Loucy (cell line): ENCODE results near the gene SH3RF3.

Experiments
- H2AFZ ChIP-seq: fragments of 200-600 bp; sonication (generic); 2 replicates; pipeline ENCODE4 v1.6.0; 2016; ENCODE audit warnings: antibody characterized with exemption, mild to moderate bottlenecking, low read length, moderate library complexity
- H3F3A ChIP-seq: fragments of 200-600 bp; 2 replicates; pipeline ENCODE4 v1.6.0; 2016; ENCODE audit warnings: antibody characterized with exemption, low read depth, mild to moderate bottlenecking
- H3K27me3 ChIP-seq: fragments of 200-600 bp; sonication (generic); 2 replicates; pipeline ENCODE4 v1.6.1; 2014; ENCODE audit warnings: low read length, mild to moderate bottlenecking; ENCODE audit not compliant: insufficient read depth, poor library complexity, severe bottlenecking
- H3K36me3 ChIP-seq: fragments of 200-600 bp; sonication (generic); 2 replicates; pipeline ENCODE4 v1.6.1; 2016; ENCODE audit warnings: low read length; ENCODE audit not compliant: insufficient read depth
- H3K4me1 ChIP-seq: fragments of 200-600 bp; sonication (generic); 2 replicates; pipeline ENCODE4 v1.5.1; 2014; ENCODE audit warnings: low read length, mild to moderate bottlenecking; ENCODE audit not compliant: insufficient read depth, poor library complexity, severe bottlenecking
- H3K4me2 ChIP-seq: fragments of 200-600 bp; sonication (generic); 2 replicates; pipeline ENCODE4 v1.6.0; 2014; ENCODE audit warnings: antibody characterized with exemption, low read length, low read depth, mild to moderate bottlenecking; ENCODE audit not compliant: poor library complexity, severe bottlenecking
- H3K4me3 ChIP-seq: fragments of 200-600 bp; sonication (generic); 2 replicates; pipeline ENCODE4 v1.5.1; 2014; ENCODE audit warnings: low read length, mild to moderate bottlenecking, mixed read lengths; ENCODE audit not compliant: poor library complexity, severe bottlenecking
- H3K79me2 ChIP-seq: fragments of 200-600 bp; sonication (generic); 2 replicates; pipeline ENCODE4 v1.6.1; 2014; ENCODE audit warnings: low read length; ENCODE audit not compliant: insufficient read depth
- H3K9ac ChIP-seq: fragments of 200-600 bp; sonication (generic); 2 replicates; pipeline ENCODE4 v1.6.0; 2014; ENCODE audit warnings: mild to moderate bottlenecking, low read depth, low read length, moderate library complexity; ENCODE audit not compliant: poor library complexity, severe bottlenecking
- H3K9me2 ChIP-seq: fragments of 200-600 bp; sonication (generic); replicated peaks from 2 replicates; pipeline ENCODE4 v1.6.1; 2016; ENCODE audit warnings: low read depth, low read length, mixed read lengths
- H3K9me3 ChIP-seq: fragments of 200-600 bp; sonication (generic); 2 replicates; pipeline ENCODE4 v1.6.1; 2014; ENCODE audit warnings: mild to moderate bottlenecking, antibody characterized with exemption, low read length, low read depth; ENCODE audit not compliant: insufficient read depth
- H4K20me1 ChIP-seq: fragments of 200-600 bp; sonication (generic); 2 replicates; pipeline ENCODE4 v1.6.0; 2014; ENCODE audit warnings: antibody characterized with exemption, low read length, mild to moderate bottlenecking; ENCODE audit not compliant: insufficient read depth, poor library complexity, severe bottlenecking
- EZH2phosphoT487 ChIP-seq: fragments of 200-600 bp; IDR thresholded peaks from 2 replicates; pipeline ENCODE4 v1.6.1; 2018; ENCODE audit warnings: antibody characterized with exemption, mild to moderate bottlenecking, moderate library complexity, borderline replicate concordance
- TF ChIP-seq, protein P1 (sequence below): fragments of 200-600 bp; sonication (generic); conservative IDR thresholded peaks from 2 replicates; pipeline ENCODE4 v1.5.1; 2014; ENCODE audit warnings: mild to moderate bottlenecking, antibody characterized with exemption, low read length

Gene SH3RF3

DNA sequence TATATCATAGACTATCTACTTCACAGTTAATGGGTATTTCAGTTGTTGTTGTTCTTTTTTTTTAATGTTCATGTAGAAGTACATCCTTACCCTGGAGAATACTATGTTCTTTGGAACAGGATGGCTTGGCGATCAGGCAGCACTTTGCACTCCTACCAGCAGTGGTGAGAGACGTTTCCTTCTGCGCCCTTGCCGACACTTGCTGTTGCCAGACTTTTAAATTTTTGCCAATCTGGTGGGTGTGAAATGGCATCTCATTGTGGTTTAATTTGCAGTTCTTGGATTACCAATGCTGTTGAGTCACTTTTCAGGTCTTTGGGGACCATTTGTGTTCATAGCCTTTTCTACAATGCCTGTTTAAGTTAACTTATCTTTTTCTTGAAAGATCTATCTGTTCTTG lies 197.3 kb downstream of the SH3RF3 start:
- no peak overlapping the region for H3K4me3 ChIP-seq
- no peaks in the 10 kb centered on the region for H3K9me3 ChIP-seq
- TF ChIP-seq, protein P1, sequence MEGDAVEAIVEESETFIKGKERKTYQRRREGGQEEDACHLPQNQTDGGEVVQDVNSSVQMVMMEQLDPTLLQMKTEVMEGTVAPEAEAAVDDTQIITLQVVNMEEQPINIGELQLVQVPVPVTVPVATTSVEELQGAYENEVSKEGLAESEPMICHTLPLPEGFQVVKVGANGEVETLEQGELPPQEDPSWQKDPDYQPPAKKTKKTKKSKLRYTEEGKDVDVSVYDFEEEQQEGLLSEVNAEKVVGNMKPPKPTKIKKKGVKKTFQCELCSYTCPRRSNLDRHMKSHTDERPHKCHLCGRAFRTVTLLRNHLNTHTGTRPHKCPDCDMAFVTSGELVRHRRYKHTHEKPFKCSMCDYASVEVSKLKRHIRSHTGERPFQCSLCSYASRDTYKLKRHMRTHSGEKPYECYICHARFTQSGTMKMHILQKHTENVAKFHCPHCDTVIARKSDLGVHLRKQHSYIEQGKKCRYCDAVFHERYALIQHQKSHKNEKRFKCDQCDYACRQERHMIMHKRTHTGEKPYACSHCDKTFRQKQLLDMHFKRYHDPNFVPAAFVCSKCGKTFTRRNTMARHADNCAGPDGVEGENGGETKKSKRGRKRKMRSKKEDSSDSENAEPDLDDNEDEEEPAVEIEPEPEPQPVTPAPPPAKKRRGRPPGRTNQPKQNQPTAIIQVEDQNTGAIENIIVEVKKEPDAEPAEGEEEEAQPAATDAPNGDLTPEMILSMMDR = no peak; the same call in 1 of the 2 replicates
- no peak for TF ChIP-seq EZH2phosphoT487
- H3K4me1 ChIP-seq = peaks cover 44% of the 10 kb centered on the region
- H3K36me3 ChIP-seq = no peaks in the 10 kb centered on the region
- H3K9ac ChIP-seq = no peak overlapping the region
- H2AFZ ChIP-seq = no peak overlapping the region
- H3K9me2 ChIP-seq = no peaks in the 10 kb centered on the region
- peaks cover 18% of the 10 kb centered on the region for H3K79me2 ChIP-seq
- H3K4me2 ChIP-seq = no peak overlapping the region
- H3K27me3 ChIP-seq = no peaks in the 10 kb centered on the region
- H4K20me1 ChIP-seq = no peaks in the 10 kb centered on the region
- H3F3A ChIP-seq = no peaks in the 10 kb centered on the region

DNA sequence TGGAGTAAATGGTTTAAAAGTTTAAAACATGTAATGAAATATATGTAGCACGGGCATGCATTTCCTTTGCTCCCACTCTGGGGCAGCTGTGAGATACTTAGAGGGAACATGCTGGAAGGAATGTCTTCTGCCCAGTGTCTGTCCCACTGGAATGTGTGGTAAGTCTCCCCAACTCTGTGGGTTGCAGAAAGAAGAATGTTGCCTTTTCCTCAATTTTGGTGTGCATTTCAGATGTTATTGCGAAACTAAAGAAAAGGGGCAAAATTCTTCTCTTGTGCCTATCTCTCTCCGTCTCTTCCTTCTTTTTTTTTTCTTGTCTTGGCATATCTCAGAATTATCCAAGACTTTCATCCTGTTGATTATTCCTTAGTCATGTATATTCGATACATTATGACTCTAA lies 201.1 kb downstream of the SH3RF3 start:
- no peak overlapping the region for H2AFZ ChIP-seq
- no peak overlapping the region for H3K4me3 ChIP-seq
- TF ChIP-seq, protein P1 = no peak
- no peak for TF ChIP-seq EZH2phosphoT487
- no peaks in the 10 kb centered on the region for H3K9me2 ChIP-seq
- H3K36me3 ChIP-seq = no peaks in the 10 kb centered on the region
- H3K4me1 ChIP-seq = peaks cover 74% of the 10 kb centered on the region
- peaks cover 26% of the 10 kb centered on the region for H3K79me2 ChIP-seq
- no peaks in the 10 kb centered on the region for H4K20me1 ChIP-seq
- no peak overlapping the region for H3K9ac ChIP-seq
- H3K27me3 ChIP-seq = no peaks in the 10 kb centered on the region
- H3F3A ChIP-seq = 0 out of 2 replicates have a peak, but pooled peaks cover 6% of the 10 kb centered on the region
- H3K4me2 ChIP-seq = no peak overlapping the region
- no peaks in the 10 kb centered on the region for H3K9me3 ChIP-seq

- H3K27me3 ChIP-seq = no peaks in the 10 kb centered on the region
- H3K9me2 ChIP-seq = no peaks in the 10 kb centered on the region
- peak overlapping the region; percentile 65 for H3K4me3 ChIP-seq
- peaks cover 25% of the 10 kb centered on the region for H3K79me2 ChIP-seq
- H3K4me2 ChIP-seq = peak overlapping the region; percentile 75
- H3F3A ChIP-seq = 0 out of 2 replicates have a peak, but pooled peaks cover 6% of the 10 kb centered on the region
- peak overlapping the region; percentile 79 for H3K9ac ChIP-seq
- H3K4me1 ChIP-seq = peaks cover 78% of the 10 kb centered on the region
- no peak overlapping the region for H2AFZ ChIP-seq
- H3K9me3 ChIP-seq = no peaks in the 10 kb centered on the region
- H3K36me3 ChIP-seq = no peaks in the 10 kb centered on the region
- no peaks in the 10 kb centered on the region for H4K20me1 ChIP-seq
- TF ChIP-seq, protein P1 = no peak
- TF ChIP-seq EZH2phosphoT487 = no peak
Measured at GRCh38 chr2:109331081-109331480, 202.1 kb downstream of the SH3RF3 start.
